Measurements from ENCODE around the gene UBE2H. TPM values are rescaled to one million over a fixed set of nuclear protein-coding genes. Genes with fewer than 3 reads are reported as not detected.

UBE2H gene
- polyA plus RNA-seq, 4 donors, result 112 to 140 (median 128) TPM

GRCh38 chr7:129951226-129952085, 1.3 kb downstream of the UBE2H start:
- peak in 2 of 4 donors; percentile 16 to 55 for DNase-seq (ENCODE audit: low read depth in 4 of 4, low spot score in 3 of 4)

GRCh38 chr7:129950933-129951225, 1.9 kb downstream of the UBE2H start:
- no peak for DNase-seq (ENCODE audit: low read depth in 4 of 4, low spot score in 3 of 4)

- DNase-seq (ENCODE audit: low read depth in 4 of 4, low spot score in 3 of 4), result peak in 1 of 4 donors; percentile 23
Observed at GRCh38 chr7:129950191-129950932, 2.4 kb downstream of the UBE2H start.

- DNase-seq (ENCODE audit: low read depth in 4 of 4, low spot score in 3 of 4), result peak in 3 of 4 donors; percentile 56 to 76 (median 69)
Observed at GRCh38 chr7:129949292-129950133, 3.2 kb downstream of the UBE2H start.

- peak; percentile 80 to 91 (median 86) for DNase-seq (ENCODE audit: low read depth in 4 of 4, low spot score in 3 of 4)
Observed at GRCh38 chr7:129948877-129949291, 3.9 kb downstream of the UBE2H start.

GRCh38 chr7:129948338-129948737, 4.4 kb downstream of the UBE2H start:
- DNase-seq (ENCODE audit: low read depth in 4 of 4, low spot score in 3 of 4), result no peak

GRCh38 chr7:129947701-129948100, 5.1 kb downstream of the UBE2H start:
- DNase-seq (ENCODE audit: low read depth in 4 of 4, low spot score in 3 of 4), result no peak

GRCh38 chr7:129947049-129947448, 5.7 kb downstream of the UBE2H start:
- no peak for DNase-seq (ENCODE audit: low read depth in 4 of 4, low spot score in 3 of 4)

GRCh38 chr7:129946282-129946681, 6.5 kb downstream of the UBE2H start:
- no peak for DNase-seq (ENCODE audit: low read depth in 4 of 4, low spot score in 3 of 4)

- no peak for DNase-seq (ENCODE audit: low read depth in 4 of 4, low spot score in 3 of 4)
Observed at GRCh38 chr7:129943352-129943751, 9.4 kb downstream of the UBE2H start.

- DNase-seq (ENCODE audit: low read depth in 4 of 4, low spot score in 3 of 4), result no peak
Observed at GRCh38 chr7:129940329-129940728, 12.4 kb downstream of the UBE2H start.

- DNase-seq (ENCODE audit: low read depth in 4 of 4, low spot score in 3 of 4), result no peak
Observed at GRCh38 chr7:129939881-129940280, 12.9 kb downstream of the UBE2H start.

- no peak for DNase-seq (ENCODE audit: low read depth in 4 of 4, low spot score in 3 of 4)
Observed at GRCh38 chr7:129933627-129934026, 19.1 kb downstream of the UBE2H start.

GRCh38 chr7:129926618-129927017, 26.1 kb downstream of the UBE2H start:
- DNase-seq (ENCODE audit: low read depth in 4 of 4, low spot score in 3 of 4), result no peak

GRCh38 chr7:129925416-129926002, 27.3 kb downstream of the UBE2H start:
- no peak for DNase-seq (ENCODE audit: low read depth in 4 of 4, low spot score in 3 of 4)

GRCh38 chr7:129924602-129925001, 28.2 kb downstream of the UBE2H start:
- DNase-seq (ENCODE audit: low read depth in 4 of 4, low spot score in 3 of 4), result no peak

- DNase-seq (ENCODE audit: low read depth in 4 of 4, low spot score in 3 of 4), result no peak
Observed at GRCh38 chr7:129923709-129924108, 29.1 kb downstream of the UBE2H start.

GRCh38 chr7:129919492-129919891, 33.3 kb downstream of the UBE2H start:
- no peak for DNase-seq (ENCODE audit: low read depth in 4 of 4, low spot score in 3 of 4)

- DNase-seq (ENCODE audit: low read depth in 4 of 4, low spot score in 3 of 4), result no peak
Observed at GRCh38 chr7:129918922-129919321, 33.8 kb downstream of the UBE2H start.

- DNase-seq (ENCODE audit: low read depth in 4 of 4, low spot score in 3 of 4), result no peak
Observed at GRCh38 chr7:129917934-129918333, 34.8 kb downstream of the UBE2H start.

Measured in right renal pelvis (tissue), 4 donors.